A549 (cell line): ENCODE results near the gene MAML2.

Experiments
- BCL3 ChIP-seq: fragments of >200 bp; sonication (Bioruptor Twin); formaldehyde crosslinking; IDR thresholded peaks from 3 replicates; pipeline ENCODE4 v1.6.1; 2016
- CHD4 ChIP-seq: fragments of 200-600 bp; sonication (generic); IDR thresholded peaks from 2 replicates; pipeline ENCODE4 v1.6.1; 2016; ENCODE audit warnings: antibody characterized with exemption, mild to moderate bottlenecking, borderline replicate concordance
- CTCF ChIP-seq: fragments of >200 bp; sonication (Bioruptor Twin); formaldehyde crosslinking; IDR thresholded peaks from 3 replicates; pipeline ENCODE4 v1.5.1; 2016
- EP300 ChIP-seq, 2 experiments: fragments of >200 bp; sonication (Bioruptor Twin); formaldehyde crosslinking; IDR thresholded peaks; 2 replicates in 1 of 2; 3 replicates in 1 of 2; pipeline ENCODE4 v1.6.1; 2016 to 2017
- HDAC2 ChIP-seq: fragments of 200-600 bp; sonication (generic); IDR thresholded peaks from 2 replicates; pipeline ENCODE4 v1.6.1; 2016
- MYC ChIP-seq: IDR thresholded peaks from 2 replicates; pipeline ENCODE4 v1.6.1; 2012; ENCODE audit warnings: mild to moderate bottlenecking, inconsistent platforms, low read length, improper control_type of control experiment, borderline replicate concordance
- POLR2A ChIP-seq: IDR thresholded peaks from 2 replicates; pipeline ENCODE4 v1.6.1; 2012; ENCODE audit warnings: mild to moderate bottlenecking, low read length
- RAD21 ChIP-seq, 2 experiments: fragments of >200 bp in 1 of 2; sonication (Bioruptor Twin) in 1 of 2; formaldehyde crosslinking in 1 of 2; IDR thresholded peaks in 1 of 2; conservative IDR thresholded peaks in 1 of 2; 2 replicates in 1 of 2; 3 replicates in 1 of 2; pipeline ENCODE4 v1.6.1; 2012 to 2018; ENCODE audit warnings: inconsistent platforms in 1 of 2
- REST ChIP-seq: fragments of 200-600 bp; sonication (generic); IDR thresholded peaks from 2 replicates; pipeline ENCODE4 v1.6.1; 2016; ENCODE audit warnings: antibody characterized with exemption, mild to moderate bottlenecking, moderate library complexity
- RFX5 ChIP-seq: fragments of 450-650 bp; IDR thresholded peaks from 2 replicates; pipeline ENCODE4 v1.7.1; 2014; ENCODE audit warnings: antibody characterized with exemption, mild to moderate bottlenecking, moderate library complexity

GRCh38 chr11:96096360-96096759 lies 246.6 kb downstream of the MAML2 start:
- TF ChIP-seq MYC (no peak), CHD4 (no peak), EP300 (IDR thresholded peaks at IDR 0.05) (no peak), BCL3 (no peak), CTCF (no peak), POLR2A (no peak), RAD21 (conservative IDR thresholded peaks at IDR 0.05 in 1 of 2, IDR thresholded peaks at IDR 0.05 in 1 of 2) (no peak), HDAC2 (no peak), RFX5 (no peak), REST (no peak)
